GM12878 (cell line): ENCODE data around the gene NDC80.

Experiments used
- CHD2 ChIP-seq: IDR thresholded peaks from 2 replicates; pipeline ENCODE4 v1.6.1; 2011; ENCODE audit warnings: low read depth, low read length, improper control_type of control experiment, borderline replicate concordance
- CTCF ChIP-seq, 3 experiments: IDR thresholded peaks in 2 of 3; conservative IDR thresholded peaks in 1 of 3; 2 replicates each; pipeline ENCODE4 v1.5.1; 2011; ENCODE audit warnings: low read depth in 3 of 3, low read length in 3 of 3, mild to moderate bottlenecking in 3 of 3, control low read depth in 2 of 3, moderate library complexity in 2 of 3, inconsistent platforms in 1 of 3, mixed read lengths in 1 of 3; ENCODE audit not compliant: control insufficient read depth in 2 of 3, insufficient read depth in 1 of 3; ENCODE audit errors: extremely low read depth in 1 of 3
- JUNB ChIP-seq: IDR thresholded peaks from 2 replicates; pipeline ENCODE4 v1.6.1; 2016; ENCODE audit warnings: antibody characterized with exemption, mild to moderate bottlenecking

- no peak for TF ChIP-seq JUNB
- no peak for TF ChIP-seq CHD2
- no peak for TF ChIP-seq CTCF (IDR thresholded peaks at IDR 0.05 in 2 of 3, conservative IDR thresholded peaks at IDR 0.05 in 1 of 3; ENCODE audit: control insufficient read depth in 2 of 3, extremely low read depth in 1 of 3, insufficient read depth in 1 of 3, low read depth in 3 of 3, low read length in 3 of 3)
These were observed 64.8 kb downstream of the NDC80 start for GRCh38 chr18:2636126-2636631.
